Osteocyte (in vitro differentiated cells): Measurements from ENCODE around the gene TMC8. TPM values are rescaled to one million over a fixed set of nuclear protein-coding genes. Genes with fewer than 3 reads are reported as not detected.

Experiments
- DNase-seq: peaks from one replicate; pipeline ENCODE4 v3.0.0; 2021; ENCODE audit warnings: mixed read lengths; ENCODE audit not compliant: unreplicated experiment; ENCODE audit errors: extremely low spot score
- H3K27ac Mint-ChIP-seq: one replicate; pipeline ENCODE4 v1.8.0; 2021; ENCODE audit warnings: mild to moderate bottlenecking, mixed read lengths; ENCODE audit not compliant: unreplicated experiment
- H3K27me3 Mint-ChIP-seq: one replicate; pipeline ENCODE4 v1.8.0; 2021; ENCODE audit warnings: mixed read lengths; ENCODE audit not compliant: unreplicated experiment
- H3K36me3 Mint-ChIP-seq: one replicate; pipeline ENCODE4 v1.8.0; 2021; ENCODE audit warnings: mixed read lengths; ENCODE audit not compliant: unreplicated experiment
- H3K4me1 Mint-ChIP-seq: one replicate; pipeline ENCODE4 v1.8.0; 2021; ENCODE audit warnings: mixed read lengths; ENCODE audit not compliant: unreplicated experiment
- H3K4me3 Mint-ChIP-seq: one replicate; pipeline ENCODE4 v1.8.0; 2021; ENCODE audit warnings: mild to moderate bottlenecking, moderate library complexity, mixed read lengths; ENCODE audit not compliant: unreplicated experiment
- H3K9me3 Mint-ChIP-seq: one replicate; pipeline ENCODE4 v1.8.0; 2021; ENCODE audit warnings: mixed read lengths; ENCODE audit not compliant: unreplicated experiment
- CTCF ChIP-seq: fragments of 200-600 bp; sonication (generic); IDR thresholded peaks from 2 replicates; pipeline ENCODE4 v1.5.0; 2021; ENCODE audit warnings: antibody characterized with exemption, mild to moderate bottlenecking, moderate library complexity
- total RNA-seq: library from RNA; stranded (reverse); gene quantifications from 2 replicates; pipeline ENCODE4 v1.2.1, GENCODE V29; 2021

The TMC8 gene
- total RNA-seq, 1 donor from 2014 or later: 0.40 TPM

- DNase-seq: no peak
- H3K27me3 Mint-ChIP-seq: no peaks in the 10 kb centered on the region
- H3K36me3 Mint-ChIP-seq: no peaks in the 10 kb centered on the region
- H3K4me1 Mint-ChIP-seq: peaks cover 15% of the 10 kb centered on the region
- no peak for TF ChIP-seq CTCF
- H3K9me3 Mint-ChIP-seq: no peaks in the 10 kb centered on the region
- H3K27ac Mint-ChIP-seq: no peak overlapping the region
- no peak overlapping the region for H3K4me3 Mint-ChIP-seq
Measured at GRCh38 chr17:78154903-78155811, 24.6 kb downstream of the TMC8 start.

GRCh38 chr17:78159575-78160158, 29.1 kb downstream of the TMC8 start:
- no peaks in the 10 kb centered on the region for H3K36me3 Mint-ChIP-seq
- no peaks in the 10 kb centered on the region for H3K4me1 Mint-ChIP-seq
- no peaks in the 10 kb centered on the region for H3K27me3 Mint-ChIP-seq
- no peak for DNase-seq
- H3K27ac Mint-ChIP-seq: no peak overlapping the region
- H3K4me3 Mint-ChIP-seq: no peak overlapping the region
- no peaks in the 10 kb centered on the region for H3K9me3 Mint-ChIP-seq
- no peak for TF ChIP-seq CTCF

- Mint-ChIP-seq H3K4me3 (no peak overlapping the region), H3K27me3 (no peaks in the 10 kb centered on the region), H3K36me3 (no peaks in the 10 kb centered on the region), H3K4me1 (peaks cover under 1% of the 10 kb centered on the region), H3K27ac (no peak overlapping the region), H3K9me3 (no peaks in the 10 kb centered on the region)
- TF ChIP-seq CTCF: no peak
- no peak for DNase-seq
Measured at GRCh38 chr17:78163881-78164747, 33.5 kb downstream of the TMC8 start.

- Mint-ChIP-seq H3K36me3 (no peaks in the 10 kb centered on the region), H3K9me3 (no peaks in the 10 kb centered on the region), H3K4me3 (no peak overlapping the region), H3K4me1 (peaks cover 6% of the 10 kb centered on the region), H3K27ac (no peak overlapping the region), H3K27me3 (no peaks in the 10 kb centered on the region)
- DNase-seq: no peak
- TF ChIP-seq CTCF: no peak
Measured at GRCh38 chr17:78164748-78165607, 34.4 kb downstream of the TMC8 start.
